Measurements from ENCODE around the gene ITGA1.

DNA sequence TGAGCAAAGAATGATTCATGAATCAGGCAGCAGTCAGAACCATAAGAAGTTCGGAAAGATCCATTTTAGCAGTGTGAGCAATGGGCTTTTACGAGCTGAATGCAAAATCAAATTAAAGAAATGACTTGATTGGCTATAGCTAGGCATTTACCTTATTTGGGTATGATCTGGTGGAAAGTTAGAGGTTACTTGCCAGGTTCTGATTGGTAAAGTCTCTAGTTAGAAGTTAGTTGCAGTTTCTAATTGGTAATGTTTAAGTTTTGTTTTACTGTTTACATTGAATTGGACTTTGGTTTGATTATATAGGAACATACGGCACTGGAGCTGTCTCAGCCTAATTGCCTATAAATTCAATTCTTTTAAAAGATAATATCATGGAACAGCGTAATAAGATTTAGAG, 97.9 kb downstream of the ITGA1 start:
- TF ChIP-seq, protein P1, sequence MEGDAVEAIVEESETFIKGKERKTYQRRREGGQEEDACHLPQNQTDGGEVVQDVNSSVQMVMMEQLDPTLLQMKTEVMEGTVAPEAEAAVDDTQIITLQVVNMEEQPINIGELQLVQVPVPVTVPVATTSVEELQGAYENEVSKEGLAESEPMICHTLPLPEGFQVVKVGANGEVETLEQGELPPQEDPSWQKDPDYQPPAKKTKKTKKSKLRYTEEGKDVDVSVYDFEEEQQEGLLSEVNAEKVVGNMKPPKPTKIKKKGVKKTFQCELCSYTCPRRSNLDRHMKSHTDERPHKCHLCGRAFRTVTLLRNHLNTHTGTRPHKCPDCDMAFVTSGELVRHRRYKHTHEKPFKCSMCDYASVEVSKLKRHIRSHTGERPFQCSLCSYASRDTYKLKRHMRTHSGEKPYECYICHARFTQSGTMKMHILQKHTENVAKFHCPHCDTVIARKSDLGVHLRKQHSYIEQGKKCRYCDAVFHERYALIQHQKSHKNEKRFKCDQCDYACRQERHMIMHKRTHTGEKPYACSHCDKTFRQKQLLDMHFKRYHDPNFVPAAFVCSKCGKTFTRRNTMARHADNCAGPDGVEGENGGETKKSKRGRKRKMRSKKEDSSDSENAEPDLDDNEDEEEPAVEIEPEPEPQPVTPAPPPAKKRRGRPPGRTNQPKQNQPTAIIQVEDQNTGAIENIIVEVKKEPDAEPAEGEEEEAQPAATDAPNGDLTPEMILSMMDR (IDR thresholded peaks at IDR 0.05), result no peak
- no peak for TF ChIP-seq POLR2A (IDR thresholded peaks at IDR 0.05)
